ENCODE results near the gene OTUB1. TPM values are rescaled to one million over a fixed set of nuclear protein-coding genes. Genes with fewer than 3 reads are reported as not detected.

The OTUB1 gene
- polyA plus RNA-seq, 2 of the 4 experiments (the other 2 are of a cell fraction): 97.4 to 113 TPM

DNA sequence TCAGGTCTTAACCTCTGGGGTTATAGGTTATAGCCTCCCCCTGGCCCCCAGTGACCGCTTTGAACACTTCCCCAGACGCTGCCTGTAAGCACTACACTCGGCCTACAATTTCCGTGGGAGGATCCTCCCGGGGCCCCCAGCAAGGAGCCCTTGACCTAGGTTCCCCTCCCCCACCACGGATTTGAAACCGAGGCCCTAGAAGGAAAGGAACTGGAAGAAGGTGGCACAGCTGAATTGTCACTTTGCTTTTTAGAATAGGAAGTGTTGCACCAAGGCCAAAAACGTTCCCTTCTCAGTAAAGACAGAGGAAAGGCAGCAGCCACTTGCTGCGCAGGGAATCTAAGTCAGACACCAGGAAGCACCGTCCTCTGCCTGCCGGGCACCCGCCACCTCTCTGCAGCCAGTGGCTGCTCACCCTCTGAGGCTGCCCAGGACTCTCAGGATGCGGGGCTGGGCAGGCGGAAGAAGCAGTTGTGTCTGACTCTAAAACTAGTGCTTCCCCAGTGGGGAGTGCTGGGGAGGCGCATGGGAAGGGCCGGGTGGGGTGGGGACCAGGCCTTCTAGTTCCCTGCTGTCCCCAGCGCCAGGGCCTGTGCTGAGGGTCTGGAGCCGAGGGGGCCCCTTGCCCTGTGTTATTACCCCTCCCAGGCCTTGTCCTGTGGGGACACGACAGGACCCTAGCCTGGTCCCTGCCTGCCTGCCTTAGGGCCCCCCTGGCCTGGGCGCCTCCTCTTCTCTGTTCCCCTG lies 41.6 kb downstream of the OTUB1 start:
- Histone ChIP-seq H3K4me2 (no peak overlapping the region), H3K4me1 (peaks cover 8% of the 10 kb centered on the region), H3K4me3 (no peak overlapping the region), H3K27ac (no peak overlapping the region), H3K9me3 (no peaks in the 10 kb centered on the region)
- DNase-seq (ENCODE audit: low read depth in 1 of 2, low spot score in 1 of 2): no peak
- ChIA-PET CTCF (interaction anchor here (0.8 to 3.4 kb wide), 4 partner anchors 13 to 126 kb away, joined by 3 to 16 read pairs (median 3); no protein-coding TSS in a partner anchor), POLR2A (no interaction called here)
- 77% methylated on average over 18 of the region's 20 CpGs for WGBS (ENCODE audit: missing lambda C conversion rate)
- ATAC-seq: peak; percentile 4 to 6; a peak in 1 of 6 replicates
- no peak for FAIRE-seq
- no peak for TF ChIP-seq HDAC2 (IDR thresholded peaks at IDR 0.05)
- TF ChIP-seq, protein P1, sequence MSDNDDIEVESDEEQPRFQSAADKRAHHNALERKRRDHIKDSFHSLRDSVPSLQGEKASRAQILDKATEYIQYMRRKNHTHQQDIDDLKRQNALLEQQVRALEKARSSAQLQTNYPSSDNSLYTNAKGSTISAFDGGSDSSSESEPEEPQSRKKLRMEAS (IDR thresholded peaks at IDR 0.05): no peak
- no peak for TF ChIP-seq ZSCAN20 (CRISPR knock-in tag; IDR thresholded peaks at IDR 0.05)
- no peak for TF ChIP-seq HOXB5 (CRISPR knock-in tag; IDR thresholded peaks at IDR 0.05)
- TF ChIP-seq, protein P2, sequence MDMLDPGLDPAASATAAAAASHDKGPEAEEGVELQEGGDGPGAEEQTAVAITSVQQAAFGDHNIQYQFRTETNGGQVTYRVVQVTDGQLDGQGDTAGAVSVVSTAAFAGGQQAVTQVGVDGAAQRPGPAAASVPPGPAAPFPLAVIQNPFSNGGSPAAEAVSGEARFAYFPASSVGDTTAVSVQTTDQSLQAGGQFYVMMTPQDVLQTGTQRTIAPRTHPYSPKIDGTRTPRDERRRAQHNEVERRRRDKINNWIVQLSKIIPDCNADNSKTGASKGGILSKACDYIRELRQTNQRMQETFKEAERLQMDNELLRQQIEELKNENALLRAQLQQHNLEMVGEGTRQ (IDR thresholded peaks at IDR 0.05): no peak
- TF ChIP-seq CHD4 (IDR thresholded peaks at IDR 0.05; ENCODE audit: borderline replicate concordance): no peak
- no peak for TF ChIP-seq FOSB (CRISPR knock-in tag; IDR thresholded peaks at IDR 0.05)
- TF ChIP-seq JUN (IDR thresholded peaks at IDR 0.05): no peak

DNA sequence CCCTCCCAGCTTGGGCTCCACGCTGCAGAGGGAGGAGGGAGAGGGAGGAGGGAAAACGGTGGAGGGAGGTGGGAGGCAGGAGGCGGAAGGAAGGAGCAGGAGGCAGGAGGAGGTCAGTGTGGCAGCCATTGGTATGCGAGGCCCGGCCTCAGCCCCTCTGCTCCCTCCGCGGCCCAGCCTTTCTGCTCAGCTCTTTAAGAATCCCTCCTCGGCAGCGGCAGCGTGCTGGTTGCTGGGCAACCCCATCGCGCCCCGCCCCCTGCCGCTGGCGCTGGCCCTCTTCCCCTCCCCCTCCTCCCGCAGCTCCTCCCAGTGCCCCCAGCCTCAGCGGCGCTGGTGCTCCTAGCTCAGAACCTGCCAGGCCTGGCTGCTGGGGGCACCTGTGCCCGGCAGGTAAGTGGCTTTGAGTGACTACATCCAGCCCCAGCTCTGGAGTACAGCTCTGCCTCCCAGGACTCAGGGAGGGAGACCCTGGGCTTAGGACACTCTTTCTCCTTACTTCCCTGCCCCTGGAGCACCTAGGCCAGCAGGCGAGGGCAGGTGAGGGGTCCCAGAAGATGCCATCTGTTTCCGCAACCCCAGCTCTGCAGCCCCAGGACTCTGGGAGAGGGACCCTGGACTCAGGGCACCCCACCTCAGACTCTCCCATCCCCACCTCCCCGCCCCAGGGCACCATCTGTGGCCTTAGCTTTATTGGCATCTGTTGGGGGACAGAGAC lies 42.3 kb downstream of the OTUB1 start:
- no peak overlapping the region for H3K4me3 ChIP-seq
- POLR2A ChIA-PET: no interaction called here
- DNase-seq (ENCODE audit: low read depth in 1 of 2, low spot score in 1 of 2): no peak
- no peak overlapping the region for H3K4me2 ChIP-seq
- 72% methylated on average over 6 of the region's 22 CpGs for WGBS (ENCODE audit: missing lambda C conversion rate)
- no peak overlapping the region for H3K27ac ChIP-seq
- FAIRE-seq: no peak
- TF ChIP-seq RCOR1 (IDR thresholded peaks at IDR 0.05; ENCODE audit: low read depth, low read length) (no peak), GATA3 (IDR thresholded peaks at IDR 0.05; ENCODE audit: borderline replicate concordance) (no peak), FOXS1 (CRISPR knock-in tag; IDR thresholded peaks at IDR 0.05) (no peak), POLR2AphosphoS2 (conservative IDR thresholded peaks at IDR 0.05; ENCODE audit: low read length) (no peak), HOXB13 (CRISPR knock-in tag; IDR thresholded peaks at IDR 0.05; ENCODE audit: low read depth) (no peak), POLR2A (IDR thresholded peaks at IDR 0.05; ENCODE audit: low read length) (no peak)
- TF ChIP-seq, protein P1 (IDR thresholded peaks at IDR 0.05): no peak
- CTCF ChIA-PET: interaction anchor here (0.8 to 3.4 kb wide), 4 partner anchors 13 to 126 kb away, joined by 3 to 16 read pairs (median 4); no protein-coding TSS in a partner anchor
- H3K9me3 ChIP-seq: no peaks in the 10 kb centered on the region
- ATAC-seq: no peak
- H3K4me1 ChIP-seq: peaks cover 8% of the 10 kb centered on the region

DNA sequence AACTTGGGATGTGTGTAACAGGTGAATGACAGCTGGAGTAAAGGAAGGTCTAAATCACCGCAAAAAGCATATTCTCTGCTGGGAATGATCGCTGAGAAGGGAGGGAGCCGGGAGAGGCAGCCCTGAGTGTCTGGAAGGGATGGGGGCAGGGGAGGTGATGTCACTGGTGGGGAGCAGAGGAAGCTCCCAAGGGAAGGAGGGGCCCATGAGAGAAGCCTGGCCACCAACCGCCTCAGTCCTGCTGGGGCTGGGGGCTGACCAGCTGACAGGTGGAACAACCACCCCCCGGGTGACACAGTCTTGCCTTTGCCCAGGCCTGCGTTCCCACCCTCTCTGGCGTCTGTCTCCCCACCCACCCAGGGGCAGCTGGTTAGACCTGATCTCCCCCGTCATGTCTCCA lies 43.5 kb downstream of the OTUB1 start:
- DNase-seq (ENCODE audit: low read depth in 1 of 2, low spot score in 1 of 2): no peak

More for the DNA sequence above, 43.5 kb downstream of the OTUB1 start:
- ATAC-seq (no peak), FAIRE-seq (no peak)
- H3K27ac ChIP-seq: no peak overlapping the region
- ChIA-PET POLR2A (no interaction called here), CTCF (interaction anchor here (0.8 to 1.0 kb wide), 2 partner anchors 29 to 121 kb away, joined by 3 read pairs; no protein-coding TSS in a partner anchor)
- no peak overlapping the region for H3K4me3 ChIP-seq
- peaks cover 9% of the 10 kb centered on the region for H3K4me1 ChIP-seq
- WGBS (ENCODE audit: missing lambda C conversion rate): 81% methylated on average over 7 of the region's 8 CpGs
- H3K9me3 ChIP-seq: no peaks in the 10 kb centered on the region
- TF ChIP-seq ZC3H11A (IDR thresholded peaks at IDR 0.05) (no peak), FOXS1 (CRISPR knock-in tag; IDR thresholded peaks at IDR 0.05) (no peak), SREBF2 (IDR thresholded peaks at IDR 0.05) (no peak), EHF (CRISPR knock-in tag; IDR thresholded peaks at IDR 0.05) (no peak), TFCP2L1 (CRISPR knock-in tag; IDR thresholded peaks at IDR 0.05) (no peak), FOSL2 (IDR thresholded peaks at IDR 0.05) (no peak), FOSL2 (CRISPR knock-in tag; IDR thresholded peaks at IDR 0.05) (no peak), FOSB (CRISPR knock-in tag; IDR thresholded peaks at IDR 0.05) (no peak)
- TF ChIP-seq, protein P3, sequence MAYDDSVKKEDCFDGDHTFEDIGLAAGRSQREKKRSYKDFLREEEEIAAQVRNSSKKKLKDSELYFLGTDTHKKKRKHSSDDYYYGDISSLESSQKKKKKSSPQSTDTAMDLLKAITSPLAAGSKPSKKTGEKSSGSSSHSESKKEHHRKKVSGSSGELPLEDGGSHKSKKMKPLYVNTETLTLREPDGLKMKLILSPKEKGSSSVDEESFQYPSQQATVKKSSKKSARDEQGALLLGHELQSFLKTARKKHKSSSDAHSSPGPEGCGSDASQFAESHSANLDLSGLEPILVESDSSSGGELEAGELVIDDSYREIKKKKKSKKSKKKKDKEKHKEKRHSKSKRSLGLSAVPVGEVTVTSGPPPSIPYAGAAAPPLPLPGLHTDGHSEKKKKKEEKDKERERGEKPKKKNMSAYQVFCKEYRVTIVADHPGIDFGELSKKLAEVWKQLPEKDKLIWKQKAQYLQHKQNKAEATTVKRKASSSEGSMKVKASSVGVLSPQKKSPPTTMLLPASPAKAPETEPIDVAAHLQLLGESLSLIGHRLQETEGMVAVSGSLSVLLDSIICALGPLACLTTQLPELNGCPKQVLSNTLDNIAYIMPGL (CRISPR knock-in tag; IDR thresholded peaks at IDR 0.05; ENCODE audit: borderline replicate concordance): no peak
- no peak overlapping the region for H3K4me2 ChIP-seq
